GM12892 (cell line): Measurements from ENCODE around the gene GUCY2D.

ENCODE experiments used
- POLR2A ChIP-seq: IDR thresholded peaks from 2 replicates; pipeline ENCODE4 v1.6.1; 2011; ENCODE audit warnings: low read depth, low read length, control low read depth
- TAF1 ChIP-seq: IDR thresholded peaks from 2 replicates; pipeline ENCODE4 v1.6.1; 2011; ENCODE audit warnings: low read depth, mild to moderate bottlenecking, control low read depth, low read length, borderline replicate concordance

GRCh38 chr17:8031261-8031661 is 28.8 kb downstream of the GUCY2D start:
- TF ChIP-seq POLR2A (no peak), TAF1 (no peak)
